Activated T-helper 17 cell treated with anti-CD3 and anti-CD28 coated beads, Interleukin-2, amount 50 U/mL, for 72 hours (primary cell): ENCODE data around the gene EDC3. TPM values are rescaled to one million over a fixed set of nuclear protein-coding genes. Genes with fewer than 3 reads are reported as not detected.
"Not testable (repeated sequence)": the region's sequence is repeated elsewhere in the genome, so short reads cannot be mapped to it uniquely, and the experiment has no call there.

ENCODE experiments used
- ATAC-seq: fragments of 150-1000 bp; cut with Tn5 transposase; replicated peaks from 2 replicates; pipeline ENCODE4 v1.10.0; 2021; ENCODE audit warnings: mild to moderate bottlenecking, moderate library complexity
- H3K27ac Mint-ChIP-seq: one replicate; pipeline ENCODE4 v1.8.0; 2022; ENCODE audit warnings: mixed read lengths
- H3K27me3 Mint-ChIP-seq: one replicate; pipeline ENCODE4 v1.8.0; 2022; ENCODE audit warnings: mixed read lengths
- H3K36me3 Mint-ChIP-seq: one replicate; pipeline ENCODE4 v1.8.0; 2022; ENCODE audit warnings: low read depth, mild to moderate bottlenecking, mixed read lengths
- H3K4me1 Mint-ChIP-seq: one replicate; pipeline ENCODE4 v1.8.0; 2022; ENCODE audit warnings: mixed read lengths
- H3K4me3 Mint-ChIP-seq: one replicate; pipeline ENCODE4 v1.8.0; 2022; ENCODE audit warnings: mild to moderate bottlenecking, mixed read lengths
- H3K9me3 Mint-ChIP-seq: one replicate; pipeline ENCODE4 v1.8.0; 2022; ENCODE audit warnings: mixed read lengths
- total RNA-seq, 2 donors: library from RNA; stranded (reverse); gene quantifications; one replicate each; pipeline ENCODE4 v1.2.3, GENCODE V29; 2022

The EDC3 gene, protein sequence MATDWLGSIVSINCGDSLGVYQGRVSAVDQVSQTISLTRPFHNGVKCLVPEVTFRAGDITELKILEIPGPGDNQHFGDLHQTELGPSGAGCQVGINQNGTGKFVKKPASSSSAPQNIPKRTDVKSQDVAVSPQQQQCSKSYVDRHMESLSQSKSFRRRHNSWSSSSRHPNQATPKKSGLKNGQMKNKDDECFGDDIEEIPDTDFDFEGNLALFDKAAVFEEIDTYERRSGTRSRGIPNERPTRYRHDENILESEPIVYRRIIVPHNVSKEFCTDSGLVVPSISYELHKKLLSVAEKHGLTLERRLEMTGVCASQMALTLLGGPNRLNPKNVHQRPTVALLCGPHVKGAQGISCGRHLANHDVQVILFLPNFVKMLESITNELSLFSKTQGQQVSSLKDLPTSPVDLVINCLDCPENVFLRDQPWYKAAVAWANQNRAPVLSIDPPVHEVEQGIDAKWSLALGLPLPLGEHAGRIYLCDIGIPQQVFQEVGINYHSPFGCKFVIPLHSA
- 10 to 100 TPM; 47.9 to 56.0 TPM for total RNA-seq

DNA sequence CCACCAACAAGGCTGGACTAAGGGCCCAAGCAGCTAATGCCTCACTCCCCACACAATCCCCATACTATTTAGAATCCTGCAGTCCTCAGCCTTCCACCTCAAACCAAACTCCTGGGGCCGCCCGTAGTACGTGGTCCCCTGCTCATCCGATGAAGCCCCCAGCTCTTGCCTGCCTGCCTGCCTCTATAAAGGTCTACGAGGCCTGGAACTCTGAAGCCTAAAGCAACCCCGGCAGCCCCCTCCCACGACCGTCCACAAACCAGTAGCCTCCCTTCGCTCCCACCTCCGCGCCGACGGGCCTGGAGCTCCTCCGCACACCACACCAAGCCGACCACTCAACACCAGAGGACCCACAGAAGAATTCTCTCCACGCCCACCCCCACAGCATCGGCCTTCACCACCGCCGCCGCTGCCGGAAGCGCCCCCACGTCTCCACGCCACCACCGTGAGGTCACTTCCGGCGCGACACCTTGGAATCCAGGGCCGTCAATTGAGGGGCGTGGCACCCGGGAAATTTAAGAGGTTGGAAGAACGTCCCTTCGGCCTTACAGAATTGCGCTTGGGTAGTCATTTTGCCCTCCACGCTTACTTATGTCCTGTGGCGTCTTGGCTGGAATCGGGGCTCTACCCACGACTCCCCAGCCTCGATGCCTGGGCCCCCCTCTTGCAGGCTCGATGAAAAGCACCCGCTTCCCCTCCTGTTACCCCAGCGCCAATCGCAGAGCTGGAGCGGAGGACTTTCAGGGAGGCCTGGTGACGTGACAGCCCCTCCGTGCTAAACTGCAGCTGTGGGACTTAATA, at the start of gene EDC3:
EDC3 (minus strand) TSS at position 428 of the 801 bp plus-strand sequence. CDS start 20,900 bp downstream, outside the sequence.
- Mint-ChIP-seq H3K27me3 (no peaks in the 10 kb centered on the region), H3K9me3 (no peaks in the 10 kb centered on the region), H3K4me3 (peak within 1 kb of the TSS; percentile 100), H3K36me3 (peaks cover 9% of the 10 kb centered on the region), H3K4me1 (peaks cover 14% of the 10 kb centered on the region), H3K27ac (peak within 1 kb of the TSS; percentile 100)
- peak; percentile 98 for ATAC-seq

DNA sequence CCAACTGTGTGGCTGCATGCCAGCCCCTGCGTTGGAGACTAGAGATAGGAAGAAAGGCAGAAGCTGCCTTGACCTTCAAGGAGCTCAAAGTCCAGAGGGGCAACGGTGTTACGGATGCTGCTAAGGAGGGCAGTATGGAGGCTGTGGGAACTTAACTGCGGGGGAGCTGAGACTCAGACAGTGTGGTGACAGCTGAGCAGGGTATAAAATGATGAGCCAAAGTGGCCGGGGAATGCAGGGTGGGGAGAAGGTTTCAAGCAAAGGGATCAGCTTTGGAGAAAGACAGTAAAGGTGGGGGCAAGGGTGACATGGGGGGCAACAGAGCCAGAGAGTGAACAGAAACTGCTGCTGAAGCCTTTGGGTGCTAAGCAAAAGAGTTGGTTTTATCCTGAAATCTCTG, 46.6 kb upstream of the EDC3 start:
- ATAC-seq = no peak
- Mint-ChIP-seq H3K4me1 (peaks cover 6% of the 10 kb centered on the region), H3K9me3 (peaks cover under 1% of the 10 kb centered on the region), H3K27ac (no peak overlapping the region), H3K36me3 (no peaks in the 10 kb centered on the region), H3K4me3 (no peak overlapping the region), H3K27me3 (peaks cover 13% of the 10 kb centered on the region)

DNA sequence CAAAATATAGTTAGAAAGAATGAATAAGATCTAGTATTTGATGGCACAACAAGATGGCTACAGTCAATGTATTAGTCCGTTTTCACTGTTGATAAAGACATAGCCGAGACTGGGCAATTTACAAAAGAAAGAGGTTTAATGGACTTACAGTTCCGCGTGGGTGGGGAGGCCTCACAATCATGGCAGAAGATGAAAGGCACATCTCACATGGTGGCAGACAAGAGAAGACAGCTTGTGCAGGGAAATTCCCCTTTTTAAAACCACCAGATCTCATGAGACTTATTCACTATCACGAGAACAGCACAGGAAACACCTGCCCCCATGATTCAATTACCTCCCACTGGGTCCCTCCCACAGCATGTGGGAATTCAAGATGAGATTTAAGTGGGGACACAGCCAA, 42.4 kb upstream of the EDC3 start:
- H3K4me1 Mint-ChIP-seq = not testable (repeated sequence)

DNA sequence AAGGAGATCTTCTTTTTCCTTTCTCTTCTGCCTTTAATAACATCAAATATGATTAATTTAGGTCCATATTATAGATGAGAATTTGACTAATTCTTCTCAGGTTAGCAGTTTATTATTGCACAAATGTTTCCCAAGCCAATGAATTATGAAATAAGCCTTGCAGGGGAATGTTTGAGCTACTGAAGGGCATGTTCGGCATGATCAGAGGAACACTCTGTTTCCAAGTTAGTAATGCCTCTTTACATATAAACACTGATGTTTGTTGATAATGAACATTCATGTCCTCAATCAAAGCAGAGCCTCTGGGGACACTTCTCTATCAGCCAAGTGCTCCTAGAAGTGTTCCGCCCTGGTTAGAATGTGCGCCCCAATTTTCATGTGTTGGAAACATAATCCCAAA, 39.5 kb upstream of the EDC3 start:
- no peak overlapping the region for H3K27ac Mint-ChIP-seq
- peaks cover 5% of the 10 kb centered on the region for H3K9me3 Mint-ChIP-seq
- no peak overlapping the region for H3K4me3 Mint-ChIP-seq
- peaks cover 22% of the 10 kb centered on the region for H3K27me3 Mint-ChIP-seq
- peaks cover 9% of the 10 kb centered on the region for H3K4me1 Mint-ChIP-seq
- no peak for ATAC-seq
- H3K36me3 Mint-ChIP-seq = no peaks in the 10 kb centered on the region

More for the DNA sequence above, 42.4 kb upstream of the EDC3 start:
- peak overlapping the region; percentile 61 for H3K4me3 Mint-ChIP-seq
- H3K36me3 Mint-ChIP-seq, H3K9me3 Mint-ChIP-seq: not testable (repeated sequence)
- peak overlapping the region; percentile 32 for H3K27ac Mint-ChIP-seq
- ATAC-seq = peak; percentile 21
- peaks cover 29% of the 10 kb centered on the region for H3K27me3 Mint-ChIP-seq

DNA sequence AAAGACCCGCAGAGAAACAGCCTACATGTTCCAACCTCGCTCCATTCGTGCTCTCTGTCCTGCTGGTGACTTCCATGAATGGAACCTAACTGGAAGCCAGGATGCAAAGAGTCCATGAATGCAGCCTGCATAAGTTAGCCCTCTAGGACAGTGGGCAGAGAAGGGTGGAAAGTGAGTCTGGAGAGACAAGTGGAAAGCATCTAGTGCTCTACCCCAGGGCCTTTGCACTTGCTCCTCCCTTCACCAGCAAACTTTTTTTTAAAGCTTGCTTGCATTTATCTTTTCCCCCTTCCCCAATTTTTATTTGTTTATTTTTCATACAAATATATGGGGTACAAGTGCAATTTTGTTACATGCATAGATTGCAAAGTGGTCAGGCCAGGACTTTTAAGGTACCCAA, 37.4 kb upstream of the EDC3 start:
- peaks cover 5% of the 10 kb centered on the region for H3K9me3 Mint-ChIP-seq
- no peak overlapping the region for H3K27ac Mint-ChIP-seq
- H3K36me3 Mint-ChIP-seq = no peaks in the 10 kb centered on the region
- peaks cover 21% of the 10 kb centered on the region for H3K27me3 Mint-ChIP-seq
- H3K4me1 Mint-ChIP-seq = peaks cover 8% of the 10 kb centered on the region
- H3K4me3 Mint-ChIP-seq = no peak overlapping the region
- no peak for ATAC-seq

DNA sequence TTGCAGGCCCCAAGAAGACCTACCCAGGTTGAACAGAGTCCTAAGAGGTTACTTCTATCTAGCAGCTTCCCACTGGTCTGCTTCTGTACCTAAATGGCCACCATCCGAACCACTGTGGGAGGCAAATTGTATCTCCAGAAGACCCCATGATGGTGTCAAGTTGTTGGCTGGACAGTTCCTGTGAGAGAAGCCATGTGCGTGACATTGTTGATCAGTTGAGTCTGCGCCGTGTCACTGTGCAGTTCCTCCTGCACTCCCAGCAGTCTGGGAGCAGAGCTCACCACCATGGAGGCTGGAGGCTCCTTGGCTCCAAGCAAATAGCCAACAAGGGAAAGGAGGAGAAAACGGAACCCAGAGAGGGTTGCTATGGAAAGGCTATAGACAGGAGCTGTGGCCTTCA, 37.0 kb upstream of the EDC3 start:
- H3K4me1 Mint-ChIP-seq = peaks cover 4% of the 10 kb centered on the region
- peaks cover 21% of the 10 kb centered on the region for H3K27me3 Mint-ChIP-seq
- no peak for ATAC-seq
- H3K36me3 Mint-ChIP-seq = no peaks in the 10 kb centered on the region
- H3K9me3 Mint-ChIP-seq = peaks cover 5% of the 10 kb centered on the region
- H3K27ac Mint-ChIP-seq = no peak overlapping the region
- H3K4me3 Mint-ChIP-seq = no peak overlapping the region

DNA sequence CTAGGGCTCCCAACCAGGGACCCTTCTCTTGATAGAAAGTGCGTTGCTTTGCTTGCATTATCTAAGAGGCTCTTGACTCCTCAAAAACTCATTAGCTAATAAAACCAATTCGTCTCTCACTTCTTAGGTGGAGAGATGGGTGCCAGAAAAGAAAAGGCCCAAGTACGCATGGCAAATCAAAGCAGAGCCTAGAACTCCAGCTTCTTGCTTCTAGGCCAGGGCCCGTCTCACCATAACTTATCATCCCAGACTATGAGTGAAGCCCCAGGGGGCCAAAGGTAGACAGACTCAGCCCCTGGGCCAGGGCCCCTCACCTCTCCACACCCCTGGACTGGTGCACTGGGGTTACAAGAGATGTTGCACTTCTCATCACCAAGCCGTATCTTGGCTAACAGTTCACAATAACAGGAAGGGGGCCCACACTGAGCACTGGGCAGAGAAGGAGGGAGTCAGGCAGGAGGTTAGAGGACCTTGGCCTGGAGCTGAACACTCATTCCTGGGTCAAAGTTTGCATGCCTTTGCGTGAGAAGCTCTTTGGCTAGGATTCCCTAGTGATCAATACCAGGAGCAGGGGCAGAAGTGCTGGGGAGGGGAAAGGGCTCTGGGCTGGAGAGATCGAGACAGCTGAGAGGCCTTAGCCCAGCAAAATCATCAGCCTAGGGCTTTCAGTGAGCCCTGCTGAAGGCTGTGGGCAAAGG, 34.9 kb upstream of the EDC3 start:
- Mint-ChIP-seq H3K4me3 (no peak overlapping the region), H3K27me3 (peaks cover 16% of the 10 kb centered on the region), H3K36me3 (no peaks in the 10 kb centered on the region), H3K4me1 (peaks cover 6% of the 10 kb centered on the region), H3K27ac (no peak overlapping the region), H3K9me3 (no peaks in the 10 kb centered on the region)
- no peak for ATAC-seq

DNA sequence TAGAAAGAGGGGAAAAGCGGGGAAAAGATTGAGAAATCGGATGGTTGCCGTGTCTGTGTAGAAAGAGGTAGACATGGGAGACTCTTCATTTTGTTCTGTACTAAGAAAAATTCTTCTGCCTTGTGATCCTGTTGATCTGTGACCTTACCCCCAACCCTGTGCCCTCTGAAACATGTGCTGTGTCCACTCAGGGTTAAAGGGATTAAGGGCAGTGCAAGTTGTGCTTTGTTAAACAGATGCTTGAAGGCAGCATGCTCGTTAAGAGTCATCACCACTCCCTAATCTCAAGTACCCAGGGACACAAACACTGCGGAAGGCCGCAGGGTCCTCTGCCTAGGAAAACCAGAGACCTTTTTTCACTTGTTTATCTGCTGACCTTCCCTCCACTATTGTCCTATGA, 33.5 kb upstream of the EDC3 start:
- not testable (repeated sequence) for H3K27ac Mint-ChIP-seq, H3K36me3 Mint-ChIP-seq, H3K9me3 Mint-ChIP-seq, H3K4me1 Mint-ChIP-seq, ATAC-seq, H3K4me3 Mint-ChIP-seq, H3K27me3 Mint-ChIP-seq

DNA sequence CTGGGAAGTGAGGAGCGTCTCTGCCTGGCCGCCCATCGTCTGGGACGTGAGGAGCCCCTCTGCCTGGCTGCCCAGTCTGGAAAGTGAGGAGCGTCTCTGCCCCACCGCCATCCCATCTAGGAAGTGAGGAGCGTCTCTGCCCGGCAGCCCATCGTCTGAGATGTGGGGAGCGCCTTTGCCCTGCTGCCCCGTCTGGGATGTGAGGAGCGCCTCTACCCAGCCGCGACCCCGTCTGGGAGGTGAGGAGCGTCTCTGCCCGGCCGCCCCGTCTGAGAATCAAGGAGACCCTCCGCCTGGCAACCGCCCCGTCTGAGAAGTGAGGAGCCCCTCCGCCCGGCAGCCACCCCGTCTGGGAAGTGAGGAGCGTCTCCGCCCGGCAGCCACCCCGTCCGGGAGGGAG, 32.9 kb upstream of the EDC3 start:
- H3K9me3 Mint-ChIP-seq, H3K36me3 Mint-ChIP-seq, H3K4me1 Mint-ChIP-seq, ATAC-seq, H3K27ac Mint-ChIP-seq, H3K4me3 Mint-ChIP-seq, H3K27me3 Mint-ChIP-seq: not testable (repeated sequence)

DNA sequence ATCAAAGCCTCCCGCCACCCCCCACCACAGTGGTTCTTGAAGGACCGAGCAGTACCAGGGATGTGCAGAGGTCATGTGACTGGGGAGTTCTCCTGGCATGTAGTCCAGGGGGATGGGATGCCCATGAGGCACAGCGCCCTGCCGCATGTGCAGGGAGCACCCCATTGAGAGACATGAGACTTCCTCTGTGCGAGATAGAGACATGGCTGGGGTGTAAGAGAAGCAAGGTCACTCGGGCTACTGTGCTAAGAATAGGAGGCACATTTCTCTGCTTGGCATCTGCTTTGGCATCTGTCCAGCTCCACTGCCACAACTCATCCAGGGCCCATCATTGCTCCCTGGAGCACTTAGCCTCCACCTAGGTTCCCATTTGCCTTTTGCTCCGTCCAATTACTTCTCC, 31.9 kb upstream of the EDC3 start:
- Mint-ChIP-seq H3K9me3 (no peaks in the 10 kb centered on the region), H3K27ac (no peak overlapping the region), H3K27me3 (peaks cover 6% of the 10 kb centered on the region), H3K4me3 (peak overlapping the region; percentile 84), H3K4me1 (peaks cover 6% of the 10 kb centered on the region), H3K36me3 (no peaks in the 10 kb centered on the region)
- no peak for ATAC-seq

DNA sequence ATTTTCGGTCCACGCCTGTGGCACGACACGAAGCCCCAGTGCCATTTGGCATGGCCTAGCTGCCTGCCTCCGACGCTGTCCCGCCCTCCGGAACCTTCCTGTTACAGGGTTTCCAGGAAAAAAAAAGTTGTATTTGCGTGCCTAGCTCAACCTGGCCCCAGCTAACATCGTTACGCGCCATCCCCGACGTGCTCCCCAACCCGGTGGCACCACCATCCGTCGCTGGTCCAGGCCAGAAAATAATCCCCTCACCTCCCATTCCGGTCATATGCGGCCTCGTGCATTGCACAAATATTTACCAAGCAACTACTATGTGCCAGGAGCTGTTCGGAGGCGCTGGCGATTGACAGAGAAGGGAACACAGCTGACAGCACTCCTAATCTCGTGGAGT, 30.9 kb upstream of the EDC3 start:
- Mint-ChIP-seq H3K4me1 (peaks cover 6% of the 10 kb centered on the region), H3K27me3 (peaks cover 6% of the 10 kb centered on the region), H3K36me3 (no peaks in the 10 kb centered on the region), H3K27ac (peak overlapping the region; percentile 74), H3K9me3 (no peaks in the 10 kb centered on the region), H3K4me3 (peak overlapping the region; percentile 84)
- peak; percentile 9 for ATAC-seq

DNA sequence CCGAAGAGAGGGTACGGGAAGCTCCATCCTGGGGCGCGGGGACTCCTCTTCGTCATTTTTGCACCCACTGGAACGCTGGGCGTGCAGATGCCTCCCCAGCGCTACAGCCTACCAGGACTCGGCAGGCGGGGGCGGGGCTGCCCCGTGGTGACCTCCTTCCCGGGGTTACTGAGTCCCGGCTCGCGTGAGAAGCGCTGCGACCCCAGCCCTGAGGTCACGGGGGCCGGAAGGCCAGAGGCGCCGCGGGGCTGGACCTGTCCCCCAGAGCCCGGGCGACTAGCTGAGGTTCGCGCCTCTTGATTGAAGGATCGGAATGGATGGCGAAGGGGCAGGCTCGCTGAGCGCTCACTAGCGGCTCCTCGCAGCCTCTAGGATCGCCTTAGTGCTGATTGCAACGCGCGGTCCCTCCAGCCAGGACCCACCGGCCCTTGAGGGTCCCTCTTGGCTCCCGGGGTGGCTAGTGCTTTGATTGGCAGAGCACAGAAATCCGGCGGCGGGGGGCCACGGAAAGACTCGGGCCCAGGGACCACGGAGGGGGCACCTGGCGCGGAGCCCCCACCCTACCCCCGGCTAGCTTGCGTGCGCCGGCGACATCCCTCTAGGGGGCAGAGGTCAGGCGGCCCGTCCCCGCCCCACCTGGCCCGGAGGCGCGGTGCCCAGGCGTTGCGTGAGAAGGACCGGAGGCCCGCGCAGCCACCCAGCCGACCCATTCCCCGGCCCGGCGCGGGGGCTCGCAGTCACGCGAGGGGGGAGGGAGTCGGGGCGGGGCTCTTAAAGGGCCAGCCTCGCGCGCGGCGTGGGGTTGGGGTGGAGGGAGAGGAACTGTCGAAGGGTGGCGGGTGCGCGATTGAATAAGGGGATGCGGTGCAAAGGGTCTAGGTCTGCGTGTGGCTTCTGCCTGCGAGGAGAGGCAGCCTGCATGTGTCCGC, 30.3 kb upstream of the EDC3 start:
- H3K9me3 Mint-ChIP-seq = no peaks in the 10 kb centered on the region
- peak overlapping the region; percentile 74 for H3K27ac Mint-ChIP-seq
- no peaks in the 10 kb centered on the region for H3K36me3 Mint-ChIP-seq
- peaks cover 6% of the 10 kb centered on the region for H3K4me1 Mint-ChIP-seq
- ATAC-seq = peak; percentile 83
- peaks cover 4% of the 10 kb centered on the region for H3K27me3 Mint-ChIP-seq
- peak overlapping the region; percentile 84 for H3K4me3 Mint-ChIP-seq

DNA sequence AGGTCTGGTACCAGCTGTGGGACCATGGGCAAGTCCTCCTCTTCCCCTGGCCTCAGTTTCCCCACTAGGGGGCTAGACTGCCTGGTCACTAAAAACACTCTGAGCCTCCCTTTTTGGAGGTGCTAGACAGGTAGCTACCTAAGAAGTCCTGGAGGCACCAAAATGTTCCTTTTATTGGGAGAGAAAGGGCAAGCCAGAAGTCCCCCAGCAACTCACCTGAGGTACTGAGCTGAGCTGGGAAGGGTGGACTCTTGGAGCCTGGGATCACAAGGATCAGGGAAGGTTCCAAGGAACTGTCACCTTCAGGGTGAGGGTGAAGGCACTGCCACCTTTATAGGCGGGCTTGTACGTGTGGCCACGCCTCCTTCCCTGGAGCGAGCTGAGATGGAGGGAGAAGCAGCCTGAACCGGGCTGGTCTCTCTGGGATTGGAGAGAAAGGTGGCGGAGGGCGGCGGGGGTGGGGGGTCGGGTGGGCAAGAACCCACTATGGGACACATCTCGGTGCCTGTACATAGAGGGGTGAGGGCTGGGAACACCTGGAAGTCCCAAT, 29.5 kb upstream of the EDC3 start, which contains the start of gene CYP1A1:
CYP1A1 (minus strand) TSS at position 304 of the 550 bp plus-strand sequence. CDS start 2,431 bp downstream, outside the sequence.
- Mint-ChIP-seq H3K4me3 (peak within 1 kb of the TSS; percentile 84), H3K9me3 (no peaks in the 10 kb centered on the region), H3K4me1 (peaks cover 6% of the 10 kb centered on the region), H3K27ac (peak within 1 kb of the TSS; percentile 75), H3K27me3 (no peaks in the 10 kb centered on the region), H3K36me3 (no peaks in the 10 kb centered on the region)
- ATAC-seq = peak; percentile 52
